Uterus (tissue), 2 donors: ENCODE results near the gene CTDSPL2.

Source experiments
- POLR2A ChIP-seq, 2 donors: fragments of 450-650 bp; IDR thresholded peaks; one replicate each; pipeline ENCODE4 v1.6.1; 2016; ENCODE audit warnings: antibody characterized with exemption in 2 of 2, mild to moderate bottlenecking in 1 of 2, moderate library complexity in 1 of 2
- TF ChIP-seq, protein P1 (sequence below), 4 experiments: fragments of 200-600 bp in 2 of 4; fragments of 450-650 bp in 2 of 4; sonication (generic) in 2 of 4; IDR thresholded peaks; one replicate each; pipeline ENCODE4 v1.5.1; 2016 to 2019; ENCODE audit warnings: antibody characterized with exemption in 4 of 4, mild to moderate bottlenecking in 2 of 4, moderate library complexity in 1 of 4

GRCh38 chr15:44500555-44500954, 73.1 kb downstream of the CTDSPL2 start:
- TF ChIP-seq, protein P1, sequence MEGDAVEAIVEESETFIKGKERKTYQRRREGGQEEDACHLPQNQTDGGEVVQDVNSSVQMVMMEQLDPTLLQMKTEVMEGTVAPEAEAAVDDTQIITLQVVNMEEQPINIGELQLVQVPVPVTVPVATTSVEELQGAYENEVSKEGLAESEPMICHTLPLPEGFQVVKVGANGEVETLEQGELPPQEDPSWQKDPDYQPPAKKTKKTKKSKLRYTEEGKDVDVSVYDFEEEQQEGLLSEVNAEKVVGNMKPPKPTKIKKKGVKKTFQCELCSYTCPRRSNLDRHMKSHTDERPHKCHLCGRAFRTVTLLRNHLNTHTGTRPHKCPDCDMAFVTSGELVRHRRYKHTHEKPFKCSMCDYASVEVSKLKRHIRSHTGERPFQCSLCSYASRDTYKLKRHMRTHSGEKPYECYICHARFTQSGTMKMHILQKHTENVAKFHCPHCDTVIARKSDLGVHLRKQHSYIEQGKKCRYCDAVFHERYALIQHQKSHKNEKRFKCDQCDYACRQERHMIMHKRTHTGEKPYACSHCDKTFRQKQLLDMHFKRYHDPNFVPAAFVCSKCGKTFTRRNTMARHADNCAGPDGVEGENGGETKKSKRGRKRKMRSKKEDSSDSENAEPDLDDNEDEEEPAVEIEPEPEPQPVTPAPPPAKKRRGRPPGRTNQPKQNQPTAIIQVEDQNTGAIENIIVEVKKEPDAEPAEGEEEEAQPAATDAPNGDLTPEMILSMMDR (IDR thresholded peaks at IDR 0.05): no peak
- TF ChIP-seq POLR2A (IDR thresholded peaks at IDR 0.05): no peak
